ENCODE data around the gene GNRH2.
"Not testable (repeated sequence)": the region's sequence is repeated elsewhere in the genome, so short reads cannot be mapped to it uniquely, and the experiment has no call there.

The GNRH2 gene

GRCh38 chr20:3067139-3068014, 24.0 kb downstream of the GNRH2 start:
- H3K4me3 ChIP-seq (ENCODE audit: low read depth in 1 of 2, low read length in 2 of 2): no peak overlapping the region
- no peaks in the 10 kb centered on the region for H3K9me3 ChIP-seq (ENCODE audit: low read length)
- H3K27ac ChIP-seq (ENCODE audit: low read depth, low read length): no peak overlapping the region
- H3K36me3 ChIP-seq (ENCODE audit: insufficient read depth, low read length): no peaks in the 10 kb centered on the region
- peaks cover 0 to 19% of the 10 kb centered on the region in 2 donors for H3K27me3 ChIP-seq (ENCODE audit: control insufficient read depth in 1 of 2, insufficient read depth in 2 of 2, low read length in 2 of 2)
- H3K9ac ChIP-seq (ENCODE audit: low read length): no peak overlapping the region
- no peaks in the 10 kb centered on the region for H3K4me1 ChIP-seq (ENCODE audit: insufficient read depth, low read length)

- H3K9me3 ChIP-seq (ENCODE audit: low read length): no peaks in the 10 kb centered on the region
- no peak overlapping the region for H3K4me3 ChIP-seq (ENCODE audit: low read depth in 1 of 2, low read length in 2 of 2)
- H3K27me3 ChIP-seq (ENCODE audit: control insufficient read depth in 1 of 2, insufficient read depth in 2 of 2, low read length in 2 of 2): peaks cover 0 to 26% of the 10 kb centered on the region in 2 donors
- no peak overlapping the region for H3K27ac ChIP-seq (ENCODE audit: low read depth, low read length)
- H3K9ac ChIP-seq (ENCODE audit: low read length): no peak overlapping the region
- no peaks in the 10 kb centered on the region for H3K4me1 ChIP-seq (ENCODE audit: insufficient read depth, low read length)
- H3K36me3 ChIP-seq (ENCODE audit: insufficient read depth, low read length): no peaks in the 10 kb centered on the region
These were observed 24.7 kb downstream of the GNRH2 start for GRCh38 chr20:3068075-3068474.

- Histone ChIP-seq H3K9me3 (ENCODE audit: low read length) (no peaks in the 10 kb centered on the region), H3K27me3 (ENCODE audit: control insufficient read depth in 1 of 2, insufficient read depth in 2 of 2, low read length in 2 of 2) (peaks cover 0 to 26% of the 10 kb centered on the region in 2 donors), H3K27ac (ENCODE audit: low read depth, low read length) (no peak overlapping the region), H3K36me3 (ENCODE audit: insufficient read depth, low read length) (no peaks in the 10 kb centered on the region), H3K4me3 (ENCODE audit: low read depth in 1 of 2, low read length in 2 of 2) (no peak overlapping the region), H3K4me1 (ENCODE audit: insufficient read depth, low read length) (no peaks in the 10 kb centered on the region), H3K9ac (ENCODE audit: low read length) (no peak overlapping the region)
These were observed 25.8 kb downstream of the GNRH2 start for GRCh38 chr20:3068986-3069900.

GRCh38 chr20:3070725-3071124, 27.3 kb downstream of the GNRH2 start:
- Histone ChIP-seq H3K27ac (ENCODE audit: low read depth, low read length) (no peak overlapping the region), H3K4me1 (ENCODE audit: insufficient read depth, low read length) (no peaks in the 10 kb centered on the region), H3K9me3 (ENCODE audit: low read length) (no peaks in the 10 kb centered on the region), H3K36me3 (ENCODE audit: insufficient read depth, low read length) (no peaks in the 10 kb centered on the region), H3K27me3 (ENCODE audit: control insufficient read depth in 1 of 2, insufficient read depth in 2 of 2, low read length in 2 of 2) (peaks cover 0 to 26% of the 10 kb centered on the region in 2 donors), H3K4me3 (ENCODE audit: low read depth in 1 of 2, low read length in 2 of 2) (no peak overlapping the region), H3K9ac (ENCODE audit: low read length) (no peak overlapping the region)

GRCh38 chr20:3071266-3071609, 27.8 kb downstream of the GNRH2 start:
- H3K4me1 ChIP-seq (ENCODE audit: insufficient read depth, low read length): no peaks in the 10 kb centered on the region
- H3K27me3 ChIP-seq (ENCODE audit: control insufficient read depth in 1 of 2, insufficient read depth in 2 of 2, low read length in 2 of 2): peaks cover 0 to 26% of the 10 kb centered on the region in 2 donors
- no peaks in the 10 kb centered on the region for H3K9me3 ChIP-seq (ENCODE audit: low read length)
- no peak overlapping the region for H3K27ac ChIP-seq (ENCODE audit: low read depth, low read length)
- no peak overlapping the region for H3K9ac ChIP-seq (ENCODE audit: low read length)
- H3K36me3 ChIP-seq (ENCODE audit: insufficient read depth, low read length): no peaks in the 10 kb centered on the region
- H3K4me3 ChIP-seq (ENCODE audit: low read depth in 1 of 2, low read length in 2 of 2): peak overlapping the region in 1 of 2 donors; percentile 27

GRCh38 chr20:3071610-3072529, 28.4 kb downstream of the GNRH2 start, which contains the start of gene OXT:
Gene OXT (plus strand): TSS chr20:3071620. CDS start chr20:3071656, 36 bp downstream.
- Histone ChIP-seq H3K27me3 (ENCODE audit: control insufficient read depth in 1 of 2, insufficient read depth in 2 of 2, low read length in 2 of 2) (peaks cover 0 to 26% of the 10 kb centered on the region in 2 donors), H3K4me3 (ENCODE audit: low read depth in 1 of 2, low read length in 2 of 2) (peak within 1 kb of the TSS in 1 of 2 donors; percentile 32), H3K27ac (ENCODE audit: low read depth, low read length) (no peak within 1 kb of the TSS), H3K9me3 (ENCODE audit: low read length) (no peaks in the 10 kb centered on the region), H3K4me1 (ENCODE audit: insufficient read depth, low read length) (no peaks in the 10 kb centered on the region), H3K36me3 (ENCODE audit: insufficient read depth, low read length) (no peaks in the 10 kb centered on the region), H3K9ac (ENCODE audit: low read length) (no peak within 1 kb of the TSS)

- Histone ChIP-seq H3K27me3 (ENCODE audit: control insufficient read depth in 1 of 2, insufficient read depth in 2 of 2, low read length in 2 of 2) (peaks cover 0 to 26% of the 10 kb centered on the region in 2 donors), H3K27ac (ENCODE audit: low read depth, low read length) (no peak overlapping the region), H3K9me3 (ENCODE audit: low read length) (no peaks in the 10 kb centered on the region), H3K4me1 (ENCODE audit: insufficient read depth, low read length) (no peaks in the 10 kb centered on the region), H3K9ac (ENCODE audit: low read length) (no peak overlapping the region), H3K36me3 (ENCODE audit: insufficient read depth, low read length) (no peaks in the 10 kb centered on the region), H3K4me3 (ENCODE audit: low read depth in 1 of 2, low read length in 2 of 2) (peak overlapping the region in 1 of 2 donors; percentile 32)
These were observed 29.3 kb downstream of the GNRH2 start for GRCh38 chr20:3072530-3073250.

- not testable (repeated sequence) for H3K27ac ChIP-seq (ENCODE audit: low read depth, low read length); H3K36me3 ChIP-seq (ENCODE audit: insufficient read depth, low read length); H3K9ac ChIP-seq (ENCODE audit: low read length); H3K9me3 ChIP-seq (ENCODE audit: low read length); H3K4me3 ChIP-seq (ENCODE audit: low read depth in 1 of 2, low read length in 2 of 2); H3K4me1 ChIP-seq (ENCODE audit: insufficient read depth, low read length)
- peaks cover 0 to 26% of the 10 kb centered on the region in 2 donors for H3K27me3 ChIP-seq (ENCODE audit: control insufficient read depth in 1 of 2, insufficient read depth in 2 of 2, low read length in 2 of 2)
These were observed 29.8 kb downstream of the GNRH2 start for GRCh38 chr20:3073251-3073643.

- Histone ChIP-seq H3K4me1 (ENCODE audit: insufficient read depth, low read length) (no peaks in the 10 kb centered on the region), H3K4me3 (ENCODE audit: low read depth in 1 of 2, low read length in 2 of 2) (no peak overlapping the region), H3K9me3 (ENCODE audit: low read length) (no peaks in the 10 kb centered on the region), H3K9ac (ENCODE audit: low read length) (no peak overlapping the region), H3K36me3 (ENCODE audit: insufficient read depth, low read length) (no peaks in the 10 kb centered on the region), H3K27ac (ENCODE audit: low read depth, low read length) (no peak overlapping the region), H3K27me3 (ENCODE audit: control insufficient read depth in 1 of 2, insufficient read depth in 2 of 2, low read length in 2 of 2) (peaks cover 0 to 26% of the 10 kb centered on the region in 2 donors)
These were observed 31.4 kb downstream of the GNRH2 start for GRCh38 chr20:3074812-3075211.

- not testable (repeated sequence) for H3K36me3 ChIP-seq (ENCODE audit: insufficient read depth, low read length); H3K4me3 ChIP-seq (ENCODE audit: low read depth in 1 of 2, low read length in 2 of 2); H3K27ac ChIP-seq (ENCODE audit: low read depth, low read length); H3K9ac ChIP-seq (ENCODE audit: low read length); H3K4me1 ChIP-seq (ENCODE audit: insufficient read depth, low read length); H3K9me3 ChIP-seq (ENCODE audit: low read length)
- H3K27me3 ChIP-seq (ENCODE audit: control insufficient read depth in 1 of 2, insufficient read depth in 2 of 2, low read length in 2 of 2): peaks cover 0 to 26% of the 10 kb centered on the region in 2 donors
These were observed 31.9 kb downstream of the GNRH2 start for GRCh38 chr20:3075315-3075714.

All from muscle layer of colon (tissue), 2 donors.